GM12864 (cell line): ENCODE data around the gene CFDP1.

ENCODE experiments used
- DNase-seq: peaks from one replicate; pipeline ENCODE4 v3.0.0-alpha.2; 2011; ENCODE audit warnings: low read depth
- H3K4me3 ChIP-seq: 2 replicates; pipeline ENCODE4 v1.5.1; 2011; ENCODE audit warnings: mild to moderate bottlenecking, low read depth, low read length, control low read depth
- CTCF ChIP-seq: IDR thresholded peaks from 2 replicates; pipeline ENCODE4 v1.5.1; 2011; ENCODE audit warnings: low read depth, mild to moderate bottlenecking, moderate library complexity, low read length, control low read depth, inconsistent platforms; ENCODE audit errors: missing control alignments

Gene CFDP1

GRCh38 chr16:75420987-75421819 is 12.1 kb downstream of the CFDP1 start:
- DNase-seq = no peak
- no peak for TF ChIP-seq CTCF
- H3K4me3 ChIP-seq = no peak overlapping the region

GRCh38 chr16:75416904-75417565 is 16.3 kb downstream of the CFDP1 start:
- TF ChIP-seq CTCF = no peak
- DNase-seq = no peak
- H3K4me3 ChIP-seq = no peak overlapping the region

- TF ChIP-seq CTCF = no peak
- no peak for DNase-seq
- H3K4me3 ChIP-seq = no peak overlapping the region
Measured at GRCh38 chr16:75415169-75415905, 18.0 kb downstream of the CFDP1 start.

- DNase-seq = no peak
- no peak for TF ChIP-seq CTCF
- H3K4me3 ChIP-seq = no peak overlapping the region
Measured at GRCh38 chr16:75413951-75414350, 19.4 kb downstream of the CFDP1 start.

- DNase-seq = no peak
- no peak overlapping the region for H3K4me3 ChIP-seq
- no peak for TF ChIP-seq CTCF
Measured at GRCh38 chr16:75406943-75407342, 26.4 kb downstream of the CFDP1 start.

GRCh38 chr16:75402821-75403475 is 30.4 kb downstream of the CFDP1 start:
- no peak overlapping the region for H3K4me3 ChIP-seq
- TF ChIP-seq CTCF = peak; percentile 55
- DNase-seq = no peak
